SU-DHL-6 (cell line): ENCODE results near the gene UNC5A.

ENCODE experiments used
- H2AFZ ChIP-seq: fragments of 200-600 bp; sonication (generic); 2 replicates; pipeline ENCODE4 v1.6.1; 2014; ENCODE audit warnings: low read depth, mild to moderate bottlenecking, moderate library complexity, mixed read lengths, antibody characterized with exemption, low read length; ENCODE audit not compliant: severe bottlenecking
- H3F3A ChIP-seq: fragments of 200-600 bp; shearing (Covaris generic); 2 replicates; pipeline ENCODE4 v1.6.0; 2016; ENCODE audit warnings: antibody characterized with exemption, mild to moderate bottlenecking; ENCODE audit not compliant: insufficient read depth
- H3K27ac ChIP-seq: fragments of 200-600 bp; sonication (generic); 2 replicates; pipeline ENCODE4 v1.5.1; 2016; ENCODE audit warnings: low read depth, mild to moderate bottlenecking, low read length, moderate library complexity, mixed read lengths
- H3K27me3 ChIP-seq: fragments of 200-600 bp; sonication (generic), shearing (Covaris generic); 2 replicates; pipeline ENCODE4 v1.6.0; 2014; ENCODE audit warnings: mild to moderate bottlenecking, low read length
- H3K36me3 ChIP-seq: fragments of 200-600 bp; sonication (generic); 2 replicates; pipeline ENCODE4 v1.6.1; 2014; ENCODE audit warnings: mild to moderate bottlenecking, low read length, mixed read lengths
- H3K4me2 ChIP-seq: fragments of 300-600, 200-600 bp; shearing (Covaris generic), sonication (generic); 2 replicates; pipeline ENCODE4 v1.6.0; 2014; ENCODE audit warnings: low read length, low read depth, mild to moderate bottlenecking; ENCODE audit not compliant: poor library complexity, severe bottlenecking
- H3K4me3 ChIP-seq: fragments of 200-600 bp; sonication (generic); 2 replicates; pipeline ENCODE4 v1.5.1; 2014; ENCODE audit warnings: antibody characterized with exemption, low read length, mild to moderate bottlenecking, mixed read lengths; ENCODE audit not compliant: insufficient read depth, poor library complexity, severe bottlenecking
- H3K79me2 ChIP-seq: fragments of 200-600 bp; sonication (generic); 2 replicates; pipeline ENCODE4 v1.6.1; 2014; ENCODE audit warnings: mild to moderate bottlenecking, low read length, moderate library complexity; ENCODE audit not compliant: insufficient read depth
- H3K9ac ChIP-seq: fragments of 200-600 bp; sonication (generic); 2 replicates; pipeline ENCODE4 v1.7.0; 2014; ENCODE audit warnings: mild to moderate bottlenecking, low read length
- H3K9me2 ChIP-seq: fragments of 200-600 bp; sonication (generic); replicated peaks from 2 replicates; pipeline ENCODE4 v1.6.1; 2014; ENCODE audit warnings: low read length; ENCODE audit not compliant: insufficient read depth
- H3K9me3 ChIP-seq: fragments of 200-600 bp; sonication (generic); 2 replicates; pipeline ENCODE4 v1.6.1; 2014; ENCODE audit warnings: low read length, mixed read lengths; ENCODE audit not compliant: insufficient read depth
- H4K20me1 ChIP-seq: fragments of 200-600 bp; sonication (generic); 2 replicates; pipeline ENCODE4 v1.6.1; 2014; ENCODE audit warnings: low read depth, mild to moderate bottlenecking, antibody characterized with exemption, low read length, moderate library complexity, mixed read lengths
- CTCF ChIP-seq: fragments of 200-600 bp; sonication (generic); IDR thresholded peaks from one replicate; pipeline ENCODE4 v1.5.1; 2017; ENCODE audit warnings: antibody characterized with exemption, mild to moderate bottlenecking, low read length, moderate library complexity; ENCODE audit not compliant: insufficient read depth, poor library complexity, severe bottlenecking
- EZH2phosphoT487 ChIP-seq: fragments of 200-600 bp; sonication (generic), shearing (Covaris generic); conservative IDR thresholded peaks from 2 replicates; pipeline ENCODE4 v1.6.1; 2018; ENCODE audit warnings: mild to moderate bottlenecking, antibody characterized with exemption, low read length, moderate library complexity, mixed read lengths

The UNC5A gene

DNA sequence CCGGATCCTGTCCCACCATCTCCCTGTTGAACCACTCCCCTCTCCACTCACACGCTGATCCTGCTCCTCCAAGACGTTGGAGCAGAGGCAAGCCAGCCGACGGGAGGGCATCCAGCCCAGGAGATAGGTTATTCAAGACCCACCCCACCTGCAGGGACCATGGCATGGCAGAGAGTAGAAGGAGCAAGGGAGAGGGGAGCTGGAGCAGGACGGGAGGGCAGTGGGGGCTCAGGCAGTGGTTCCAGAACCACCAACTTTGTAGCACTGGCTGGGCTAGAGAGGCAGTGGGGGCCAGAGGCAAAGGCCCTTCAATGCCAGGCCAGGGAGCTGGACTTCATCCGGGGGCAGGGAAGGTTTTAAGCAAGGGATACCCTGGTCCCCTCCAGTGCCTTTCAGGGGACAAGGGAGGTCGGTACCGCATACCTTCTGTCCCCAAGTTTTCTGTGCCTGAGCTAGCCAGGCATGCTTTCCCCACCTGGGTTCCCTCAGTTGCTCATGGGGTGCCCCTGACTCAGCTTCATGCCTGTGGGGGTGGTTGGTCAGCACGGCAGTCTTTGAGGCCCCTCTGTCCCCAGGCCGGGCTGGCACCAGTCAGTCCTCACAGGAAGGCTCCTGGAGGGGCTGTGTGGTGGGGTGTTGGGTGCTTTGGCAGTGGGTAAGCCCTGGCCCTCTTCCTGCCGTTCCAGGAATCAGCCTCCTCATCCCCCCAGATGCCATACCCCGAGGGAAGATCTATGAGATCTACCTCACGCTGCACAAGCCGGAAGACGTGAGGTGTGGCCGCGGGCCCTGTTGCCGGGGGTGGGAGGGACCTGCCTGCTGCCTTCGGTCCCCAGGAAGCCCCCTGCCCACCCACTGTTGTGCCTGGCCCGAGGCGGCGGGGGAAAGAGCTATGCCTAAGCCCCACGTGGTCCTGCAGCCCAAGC lies 66.4 kb downstream of the UNC5A start:
- Histone ChIP-seq H3K4me3 (no peak overlapping the region), H3K9me3 (no peaks in the 10 kb centered on the region), H2AFZ (no peak overlapping the region), H3K9me2 (no peaks in the 10 kb centered on the region), H3K4me2 (no peak overlapping the region), H3F3A (no peaks in the 10 kb centered on the region), H3K36me3 (no peaks in the 10 kb centered on the region), H4K20me1 (no peaks in the 10 kb centered on the region), H3K27ac (no peak overlapping the region), H3K79me2 (no peaks in the 10 kb centered on the region), H3K9ac (no peak overlapping the region), H3K27me3 (no peaks in the 10 kb centered on the region)
- TF ChIP-seq CTCF (no peak), EZH2phosphoT487 (no peak)

DNA sequence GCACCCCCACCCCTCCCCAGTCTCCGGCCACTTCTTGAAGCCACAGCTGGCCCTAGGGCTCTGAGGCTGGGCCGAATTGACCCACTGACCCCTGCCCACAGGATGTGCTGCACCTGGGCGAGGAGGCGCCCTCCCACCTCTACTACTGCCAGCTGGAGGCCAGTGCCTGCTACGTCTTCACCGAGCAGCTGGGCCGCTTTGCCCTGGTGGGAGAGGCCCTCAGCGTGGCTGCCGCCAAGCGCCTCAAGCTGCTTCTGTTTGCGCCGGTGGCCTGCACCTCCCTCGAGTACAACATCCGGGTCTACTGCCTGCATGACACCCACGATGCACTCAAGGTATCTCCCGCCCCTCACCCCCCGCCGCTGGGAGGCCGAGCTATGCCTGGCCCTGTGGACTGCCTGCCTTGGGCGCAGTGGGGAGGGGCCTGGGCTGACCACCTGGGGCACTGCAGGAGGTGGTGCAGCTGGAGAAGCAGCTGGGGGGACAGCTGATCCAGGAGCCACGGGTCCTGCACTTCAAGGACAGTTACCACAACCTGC lies 67.5 kb downstream of the UNC5A start:
- Histone ChIP-seq H3K27me3 (no peaks in the 10 kb centered on the region), H3K9ac (no peak overlapping the region), H3K4me3 (no peak overlapping the region), H3K9me3 (no peaks in the 10 kb centered on the region), H3K9me2 (no peaks in the 10 kb centered on the region), H3K4me2 (no peak overlapping the region), H3K27ac (no peak overlapping the region), H4K20me1 (no peaks in the 10 kb centered on the region), H3K36me3 (no peaks in the 10 kb centered on the region), H3K79me2 (no peaks in the 10 kb centered on the region), H2AFZ (no peak overlapping the region), H3F3A (no peaks in the 10 kb centered on the region)
- no peak for TF ChIP-seq CTCF
- no peak for TF ChIP-seq EZH2phosphoT487

GRCh38 chr5:176878463-176878862 lies 68.1 kb downstream of the UNC5A start:
- H2AFZ ChIP-seq, result no peak overlapping the region
- no peaks in the 10 kb centered on the region for H3K9me2 ChIP-seq
- H3K36me3 ChIP-seq, result no peaks in the 10 kb centered on the region
- H3F3A ChIP-seq, result no peaks in the 10 kb centered on the region
- TF ChIP-seq CTCF, result no peak
- TF ChIP-seq EZH2phosphoT487, result no peak
- H3K4me2 ChIP-seq, result no peak overlapping the region
- H3K27ac ChIP-seq, result no peak overlapping the region
- no peaks in the 10 kb centered on the region for H3K79me2 ChIP-seq
- H3K9ac ChIP-seq, result no peak overlapping the region
- no peaks in the 10 kb centered on the region for H3K9me3 ChIP-seq
- H4K20me1 ChIP-seq, result no peaks in the 10 kb centered on the region
- no peak overlapping the region for H3K4me3 ChIP-seq
- no peaks in the 10 kb centered on the region for H3K27me3 ChIP-seq
